ENCODE data around the gene ZG16B. TPM values are rescaled to one million over a fixed set of nuclear protein-coding genes. Genes with fewer than 3 reads are reported as not detected.
A peak's percentile ranks its signal among the peaks of the same experiment; 100 is the strongest.

The ZG16B gene
- total RNA-seq, 6 donors from 2014 or later: 0.69 to 2.0 (median 1.2) TPM; not detected in 3

GRCh38 chr16:2787961-2788360 lies 42.1 kb upstream of the ZG16B start:
- Histone ChIP-seq H3K36me3 (no peaks in the 10 kb centered on the region), H3K27me3 (peaks cover 0 to 25% (median 15%) of the 10 kb centered on the region in 4 donors), H3K27ac (no peak overlapping the region), H3K4me1 (peaks cover 4 to 15% (median 11%) of the 10 kb centered on the region in 4 donors), H3K9me3 (no peaks in the 10 kb centered on the region), H3K4me3 (no peak overlapping the region)
- 29 to 41% methylated on average over 5 to 7 of the region's 7 CpGs for WGBS, 2 donors
- ATAC-seq (ENCODE audit: low FRiP score in 2 of 2) (no peak), DNase-seq (no peak)
- no peak for TF ChIP-seq CTCF (IDR thresholded peaks at IDR 0.05)

- peaks cover 0 to 15% (median 6%) of the 10 kb centered on the region in 4 donors for H3K27me3 ChIP-seq
- H3K36me3 ChIP-seq: no peaks in the 10 kb centered on the region
- ATAC-seq (ENCODE audit: low FRiP score in 2 of 2) (no peak), DNase-seq (no peak)
- no peaks in the 10 kb centered on the region for H3K9me3 ChIP-seq
- H3K4me1 ChIP-seq: peaks cover under 1 to 6% (median 3%) of the 10 kb centered on the region in 4 donors
- 83 to 91% methylated on average over 5 of the region's 5 CpGs for WGBS, 2 donors
- TF ChIP-seq EP300 (IDR thresholded peaks at IDR 0.05) (no peak), POLR2AphosphoS5 (IDR thresholded peaks at IDR 0.05) (no peak), POLR2A (IDR thresholded peaks at IDR 0.05) (no peak), CTCF (IDR thresholded peaks at IDR 0.05) (no peak)
- H3K4me3 ChIP-seq: no peak overlapping the region
- H3K27ac ChIP-seq: no peak overlapping the region
These were observed 39.5 kb upstream of the ZG16B start for GRCh38 chr16:2790631-2791030.

- peaks cover 0 to 10% (median 4%) of the 10 kb centered on the region in 4 donors for H3K27me3 ChIP-seq
- ATAC-seq (ENCODE audit: low FRiP score in 2 of 2) (no peak), DNase-seq (no peak)
- no peaks in the 10 kb centered on the region for H3K36me3 ChIP-seq
- WGBS, 2 donors: 83 to 84% methylated on average over 8 of the region's 8 CpGs
- no peak for TF ChIP-seq EP300 (IDR thresholded peaks at IDR 0.05)
- no peak for TF ChIP-seq POLR2A (IDR thresholded peaks at IDR 0.05)
- no peak for TF ChIP-seq CTCF (IDR thresholded peaks at IDR 0.05)
- no peak for TF ChIP-seq POLR2AphosphoS5 (IDR thresholded peaks at IDR 0.05)
- H3K9me3 ChIP-seq: no peaks in the 10 kb centered on the region
- H3K4me3 ChIP-seq: no peak overlapping the region
- H3K27ac ChIP-seq: no peak overlapping the region
- H3K4me1 ChIP-seq: peaks cover 0 to 1% (median 0%) of the 10 kb centered on the region in 4 donors
These were observed 38.9 kb upstream of the ZG16B start for GRCh38 chr16:2791174-2791573.

GRCh38 chr16:2792940-2793339 lies 37.2 kb upstream of the ZG16B start:
- no peaks in the 10 kb centered on the region for H3K4me1 ChIP-seq
- ATAC-seq (ENCODE audit: low FRiP score in 2 of 2) (no peak), DNase-seq (no peak)
- no peak overlapping the region for H3K27ac ChIP-seq
- H3K27me3 ChIP-seq: peaks cover 0 to 2% (median under 1%) of the 10 kb centered on the region in 4 donors
- H3K9me3 ChIP-seq: no peaks in the 10 kb centered on the region
- TF ChIP-seq POLR2A (IDR thresholded peaks at IDR 0.05) (no peak), CTCF (IDR thresholded peaks at IDR 0.05) (no peak), POLR2AphosphoS5 (IDR thresholded peaks at IDR 0.05) (no peak), EP300 (IDR thresholded peaks at IDR 0.05) (no peak)
- no peak overlapping the region for H3K4me3 ChIP-seq
- H3K36me3 ChIP-seq: no peaks in the 10 kb centered on the region
- WGBS, 2 donors: 77 to 79% methylated on average over 10 of the region's 10 CpGs

GRCh38 chr16:2795395-2796143 lies 34.5 kb upstream of the ZG16B start:
- TF ChIP-seq EP300 (IDR thresholded peaks at IDR 0.05): no peak
- TF ChIP-seq CTCF (IDR thresholded peaks at IDR 0.05): no peak
- no peak for TF ChIP-seq POLR2AphosphoS5 (IDR thresholded peaks at IDR 0.05)
- TF ChIP-seq POLR2A (IDR thresholded peaks at IDR 0.05): no peak
- Histone ChIP-seq H3K4me1 (peaks cover 0 to 9% (median 3%) of the 10 kb centered on the region in 4 donors), H3K27me3 (no peaks in the 10 kb centered on the region), H3K9me3 (no peaks in the 10 kb centered on the region), H3K4me3 (no peak overlapping the region), H3K36me3 (no peaks in the 10 kb centered on the region), H3K27ac (no peak overlapping the region)
- 66 to 78% methylated on average over 7 of the region's 7 CpGs for WGBS, 2 donors
- DNase-seq (no peak), ATAC-seq (ENCODE audit: low FRiP score in 2 of 2) (peak in 1 of 2 donors; percentile 16)

All from upper lobe of left lung (tissue), 6 donors.